Activated gamma-delta T cell (primary cell): ENCODE measurements around the gene MAPKAP1.
"Not testable (repeated sequence)": the region's sequence is repeated elsewhere in the genome, so short reads cannot be mapped to it uniquely, and the experiment has no call there.

Source experiments
- DNase-seq: peaks from one replicate; lab custom pipeline; 2025; lab: John Stamatoyannopoulos, UW

The MAPKAP1 gene

GRCh38 chr9:125603478-125604021, 103.5 kb downstream of the MAPKAP1 start:
- DNase-seq = no peak

GRCh38 chr9:125601961-125602360, 105.0 kb downstream of the MAPKAP1 start:
- DNase-seq = no peak

GRCh38 chr9:125600194-125600593, 106.8 kb downstream of the MAPKAP1 start:
- DNase-seq = no peak

GRCh38 chr9:125594223-125594610, 112.8 kb downstream of the MAPKAP1 start:
- DNase-seq = no peak

GRCh38 chr9:125593581-125594222, 113.3 kb downstream of the MAPKAP1 start:
- no peak for DNase-seq

- no peak for DNase-seq
Measured at GRCh38 chr9:125591888-125592287, 115.1 kb downstream of the MAPKAP1 start.

- DNase-seq = no peak
Measured at GRCh38 chr9:125591245-125591644, 115.8 kb downstream of the MAPKAP1 start.

GRCh38 chr9:125589287-125589686, 117.7 kb downstream of the MAPKAP1 start:
- DNase-seq = no peak

GRCh38 chr9:125587819-125588460, 119.1 kb downstream of the MAPKAP1 start:
- DNase-seq = no peak

- no peak for DNase-seq
Measured at GRCh38 chr9:125586172-125586511, 120.9 kb downstream of the MAPKAP1 start.

- DNase-seq = no peak
Measured at GRCh38 chr9:125585503-125586171, 121.4 kb downstream of the MAPKAP1 start.

- DNase-seq = no peak
Measured at GRCh38 chr9:125580701-125581286, 126.2 kb downstream of the MAPKAP1 start.

- no peak for DNase-seq
Measured at GRCh38 chr9:125579030-125579932, 127.7 kb downstream of the MAPKAP1 start.

GRCh38 chr9:125574126-125574877, 132.7 kb downstream of the MAPKAP1 start:
- DNase-seq = no peak

- DNase-seq = not testable (repeated sequence)
Measured at GRCh38 chr9:125572461-125572860, 134.5 kb downstream of the MAPKAP1 start.

- DNase-seq = not testable (repeated sequence)
Measured at GRCh38 chr9:125571824-125572223, 135.2 kb downstream of the MAPKAP1 start.

GRCh38 chr9:125570246-125570645, 136.8 kb downstream of the MAPKAP1 start:
- no peak for DNase-seq

GRCh38 chr9:125568621-125569020, 138.4 kb downstream of the MAPKAP1 start:
- DNase-seq = no peak

GRCh38 chr9:125566051-125566450, 141.0 kb downstream of the MAPKAP1 start:
- not testable (repeated sequence) for DNase-seq

- DNase-seq = no peak
Measured at GRCh38 chr9:125565126-125565525, 141.9 kb downstream of the MAPKAP1 start.

- no peak for DNase-seq
Measured at GRCh38 chr9:125564631-125565030, 142.4 kb downstream of the MAPKAP1 start.
